ENCODE results near the gene PAN2. TPM values are rescaled to one million over a fixed set of nuclear protein-coding genes. Genes with fewer than 3 reads are reported as not detected.
"Not testable (repeated sequence)": the region's sequence is repeated elsewhere in the genome, so short reads cannot be mapped to it uniquely, and the experiment has no call there.

The PAN2 gene
- total RNA-seq, 1 donor from 2014 or later, result 10.6 TPM

DNA sequence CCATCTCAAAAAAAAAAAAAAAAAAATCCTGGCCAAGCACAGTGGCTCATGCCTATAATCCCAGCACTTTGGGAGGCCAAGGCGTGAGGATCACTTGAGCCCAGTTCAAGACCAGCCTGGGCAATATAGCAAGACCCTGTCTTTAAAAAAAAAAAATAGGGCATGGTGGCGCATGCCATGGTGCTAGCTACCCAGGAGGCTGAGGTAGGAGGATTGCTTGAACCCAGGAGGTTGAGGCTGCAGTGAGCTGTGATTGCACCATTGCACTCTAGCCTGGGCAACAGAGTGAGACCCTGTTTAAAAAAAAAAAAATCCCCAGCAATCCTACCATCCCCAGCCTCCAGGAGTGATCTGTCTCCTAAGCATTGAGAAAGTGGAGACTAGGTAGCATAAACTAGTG lies 8.5 kb upstream of the PAN2 start:
- DNase-seq (ENCODE audit: low read depth, low spot score), result not testable (repeated sequence)

DNA sequence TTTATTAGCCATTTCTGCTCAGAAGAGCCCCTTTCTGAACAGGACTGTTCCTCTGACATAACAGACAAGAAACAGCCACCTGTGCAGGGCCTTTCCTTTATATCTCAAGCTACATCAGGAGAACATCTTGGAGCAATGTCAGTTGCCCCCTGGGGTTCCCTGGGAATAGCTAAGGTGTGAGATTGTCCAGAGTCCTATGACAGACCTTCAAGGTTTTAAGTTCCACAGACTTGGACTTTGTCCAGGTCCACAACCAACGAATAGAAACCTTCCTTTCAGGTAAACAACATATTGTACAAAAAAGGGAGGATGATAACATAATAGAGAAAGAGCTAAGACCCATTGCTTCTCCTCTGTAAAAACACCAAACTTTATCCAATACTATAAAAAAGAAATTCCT lies 7.8 kb upstream of the PAN2 start:
- DNase-seq (ENCODE audit: low read depth, low spot score), result no peak

DNA sequence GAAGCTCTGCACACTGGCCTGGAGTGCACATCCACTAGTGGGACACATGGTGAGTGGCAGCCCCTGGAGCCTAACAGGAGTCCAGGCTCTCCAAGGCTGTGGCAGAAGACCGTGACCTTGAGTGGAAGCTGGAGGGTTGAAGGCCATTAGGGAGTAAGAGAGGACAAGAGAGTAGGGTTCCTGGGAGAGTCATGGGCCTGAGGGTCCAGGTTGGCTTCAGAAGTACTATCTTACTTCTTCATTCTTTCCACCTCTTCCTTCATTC lies 5.3 kb upstream of the PAN2 start:
- DNase-seq (ENCODE audit: low read depth, low spot score), result no peak

DNA sequence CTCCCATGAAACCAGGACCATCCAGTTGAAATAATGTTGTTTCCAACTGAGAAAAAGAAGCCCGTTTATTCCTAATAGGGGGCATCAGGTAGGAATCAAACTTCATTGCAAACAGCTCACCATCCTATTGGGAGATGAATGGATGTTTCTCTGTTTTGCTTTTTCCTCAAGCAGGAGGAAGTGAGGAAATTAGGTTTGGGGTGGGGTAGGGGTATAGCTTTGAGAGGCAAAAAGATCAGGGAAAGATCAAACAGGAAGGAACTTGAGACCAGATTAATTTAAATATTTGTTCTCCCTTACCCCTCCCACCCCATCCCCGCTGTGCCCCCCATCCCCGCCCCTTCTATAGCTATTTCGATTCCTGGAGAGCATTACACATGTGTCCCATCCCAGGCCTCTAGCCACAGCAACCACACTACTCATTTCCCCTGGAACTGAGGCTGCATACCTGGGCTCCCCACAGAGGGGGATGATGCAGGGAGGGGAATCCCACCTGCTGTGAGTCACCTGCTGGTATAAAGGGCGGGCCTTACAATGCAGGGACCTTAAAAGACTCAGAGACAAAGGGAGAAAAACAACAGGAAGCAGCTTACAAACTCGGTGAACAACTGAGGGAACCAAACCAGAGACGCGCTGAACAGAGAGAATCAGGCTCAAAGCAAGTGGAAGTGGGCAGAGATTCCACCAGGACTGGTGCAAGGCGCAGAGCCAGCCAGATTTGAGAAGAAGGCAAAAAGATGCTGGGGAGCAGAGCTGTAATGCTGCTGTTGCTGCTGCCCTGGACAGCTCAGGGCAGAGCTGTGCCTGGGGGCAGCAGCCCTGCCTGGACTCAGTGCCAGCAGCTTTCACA lies 4.7 kb upstream of the PAN2 start, which contains the start of gene IL23A:
Gene IL23A, plus strand, starts transcription at position 577 of the 850 bp plus-strand sequence. Its CDS starts 161 bp downstream, at position 738.
- DNase-seq (ENCODE audit: low read depth, low spot score), result no peak

DNA sequence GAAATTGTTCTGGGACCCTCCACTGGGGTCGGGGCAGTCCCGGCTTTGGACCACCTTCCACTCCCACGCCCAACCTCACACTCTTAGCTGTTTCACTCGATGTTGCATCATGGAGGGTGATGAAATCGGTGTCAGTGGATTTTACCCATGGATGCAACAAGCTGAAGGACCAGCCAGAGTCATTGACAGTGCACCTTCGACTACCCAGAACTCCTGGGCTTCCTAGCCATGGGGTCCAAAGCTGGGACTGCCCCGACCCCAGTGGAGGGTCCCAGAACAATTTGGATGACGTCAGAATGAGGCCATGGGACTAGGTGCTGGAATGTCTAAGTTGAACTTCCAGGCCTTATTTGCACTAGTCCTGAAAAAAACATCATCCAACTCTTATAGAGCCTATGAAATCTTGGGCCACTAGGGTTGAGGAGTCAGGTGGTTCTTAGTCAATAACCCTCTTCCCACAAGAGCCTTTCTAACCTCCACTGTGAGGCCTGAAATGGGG lies 4.0 kb upstream of the PAN2 start:
- DNase-seq (ENCODE audit: low read depth, low spot score), result no peak

DNA sequence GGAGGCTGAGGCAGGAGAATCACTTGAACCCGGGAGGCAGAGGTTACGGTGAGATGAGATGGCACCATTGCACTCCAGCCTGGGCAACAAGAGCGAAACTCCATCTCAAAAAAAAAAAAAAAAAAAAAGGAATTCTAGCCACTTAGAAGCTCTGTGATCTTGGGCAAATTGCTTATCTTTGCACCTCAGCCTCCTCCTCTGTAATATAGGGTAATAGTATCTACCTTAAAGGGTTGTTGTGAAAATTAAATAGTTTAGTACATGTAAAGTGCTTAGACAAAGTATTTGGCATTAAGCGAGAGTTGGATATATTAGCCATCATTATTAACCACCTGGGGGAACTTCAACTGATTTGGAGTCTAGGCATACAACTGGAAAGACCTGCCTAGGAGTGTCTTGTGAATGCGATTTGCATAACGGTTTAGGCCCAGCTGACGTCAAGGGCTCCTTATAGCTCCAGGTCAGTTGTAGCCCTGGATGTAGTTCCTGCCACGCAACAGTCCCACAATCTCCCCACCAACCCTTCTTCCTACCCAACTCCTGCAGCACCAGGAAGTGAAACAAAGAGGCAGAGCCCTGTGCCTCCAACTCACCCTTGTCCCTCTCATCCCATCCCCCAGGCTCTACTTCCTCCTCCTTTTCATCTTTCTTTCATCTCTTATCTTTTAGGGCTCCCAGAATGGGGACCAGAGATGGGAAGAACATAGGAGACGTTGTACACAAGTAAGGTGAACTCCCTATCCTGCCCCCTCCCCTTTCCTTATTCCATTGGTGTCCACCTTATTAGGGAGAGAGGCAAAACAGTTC lies 2.8 kb upstream of the PAN2 start:
- no peak for DNase-seq (ENCODE audit: low read depth, low spot score)

DNA sequence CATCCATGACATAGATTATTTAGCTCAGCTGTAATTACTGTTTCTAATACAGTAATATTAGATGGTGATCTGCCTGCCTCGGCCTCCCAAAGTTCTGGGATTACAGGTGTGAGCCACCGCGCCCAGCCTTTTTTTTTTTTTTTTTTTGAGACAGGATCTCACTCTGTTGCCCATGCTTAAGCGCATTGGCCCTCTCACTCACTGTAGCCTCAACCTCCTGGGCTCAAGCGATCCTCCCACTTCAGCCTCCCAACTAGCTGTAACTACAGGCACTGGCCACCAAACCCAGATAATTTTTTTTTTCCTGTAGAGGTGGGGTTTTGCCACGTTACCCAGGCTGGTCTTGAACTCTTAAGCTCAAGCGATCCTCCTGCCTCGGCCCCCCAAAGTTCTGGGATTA lies 1.7 kb upstream of the PAN2 start:
- not testable (repeated sequence) for DNase-seq (ENCODE audit: low read depth, low spot score)

DNA sequence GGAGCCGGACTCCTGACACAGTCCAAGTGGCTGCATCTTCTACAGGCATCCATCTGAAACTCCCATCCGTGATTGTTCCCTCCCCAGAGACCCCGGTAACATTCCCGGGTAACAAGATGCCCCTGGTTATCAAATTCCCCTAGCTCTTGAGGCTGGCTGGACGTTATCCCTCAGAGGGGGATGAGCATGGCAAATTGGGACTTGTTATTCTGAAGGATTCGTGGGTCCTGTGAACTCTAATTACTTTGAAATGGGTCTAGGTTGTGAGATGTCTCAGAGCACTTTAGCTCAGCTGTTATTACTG lies 642 bp upstream of the PAN2 start:
- no peak for DNase-seq (ENCODE audit: low read depth, low spot score)

DNA sequence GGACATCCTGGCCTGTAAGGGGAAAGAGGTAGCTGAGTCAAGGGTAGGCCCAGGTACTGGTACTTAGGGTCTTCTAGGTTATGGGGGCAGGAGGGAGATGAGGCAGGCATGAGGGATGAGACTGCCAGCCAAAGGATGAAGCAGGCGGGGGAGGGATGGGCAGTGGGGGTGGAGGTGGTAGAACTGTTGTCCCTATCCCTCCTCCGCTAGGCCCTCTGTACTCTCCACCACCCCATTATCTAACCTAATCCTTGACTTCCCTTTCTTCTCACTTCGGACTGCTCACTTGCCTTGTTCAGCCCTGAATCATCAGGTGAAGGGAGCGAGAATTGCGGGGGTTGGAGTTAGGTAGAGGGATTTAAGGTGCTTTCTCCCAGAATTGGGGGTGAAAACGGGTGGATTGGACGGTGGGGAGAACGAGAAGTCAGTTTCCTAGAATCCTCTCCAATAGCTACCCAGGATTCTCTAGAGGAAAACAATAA lies 562 bp downstream of the PAN2 start:
- no peak for DNase-seq (ENCODE audit: low read depth, low spot score)

DNA sequence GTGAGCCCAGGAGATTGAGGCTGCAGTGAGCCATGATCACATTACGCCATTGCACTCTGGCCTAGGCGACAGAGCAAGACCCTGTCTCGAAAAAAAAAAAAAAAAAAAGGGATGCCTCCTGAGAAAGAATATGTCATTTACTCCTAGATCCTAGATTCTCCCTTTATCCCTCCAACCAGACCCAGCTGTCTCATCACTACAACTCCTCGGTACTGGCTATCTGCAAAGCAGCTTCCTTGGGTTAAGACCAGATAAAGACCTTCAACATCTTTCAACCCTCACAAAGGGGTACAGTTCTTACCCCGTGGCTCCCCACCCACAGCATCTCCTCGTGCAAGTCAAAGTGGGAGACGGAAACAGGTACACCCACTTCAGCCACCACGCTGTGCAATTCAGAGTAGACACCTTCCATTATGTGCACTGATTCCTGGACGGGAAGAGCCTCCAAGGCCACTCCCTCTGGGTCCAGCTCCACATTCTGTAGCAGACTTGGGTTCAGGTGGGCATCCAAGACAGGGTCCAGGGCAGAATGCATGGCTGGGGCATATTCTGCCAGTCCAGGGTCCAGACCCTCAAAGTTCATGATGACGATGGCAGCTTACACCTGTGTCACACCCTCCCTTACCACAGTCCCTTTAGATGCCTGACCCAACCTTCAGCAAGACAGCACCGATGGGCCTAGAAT lies 1.1 kb downstream of the PAN2 start:
- DNase-seq (ENCODE audit: low read depth, low spot score), result no peak

DNA sequence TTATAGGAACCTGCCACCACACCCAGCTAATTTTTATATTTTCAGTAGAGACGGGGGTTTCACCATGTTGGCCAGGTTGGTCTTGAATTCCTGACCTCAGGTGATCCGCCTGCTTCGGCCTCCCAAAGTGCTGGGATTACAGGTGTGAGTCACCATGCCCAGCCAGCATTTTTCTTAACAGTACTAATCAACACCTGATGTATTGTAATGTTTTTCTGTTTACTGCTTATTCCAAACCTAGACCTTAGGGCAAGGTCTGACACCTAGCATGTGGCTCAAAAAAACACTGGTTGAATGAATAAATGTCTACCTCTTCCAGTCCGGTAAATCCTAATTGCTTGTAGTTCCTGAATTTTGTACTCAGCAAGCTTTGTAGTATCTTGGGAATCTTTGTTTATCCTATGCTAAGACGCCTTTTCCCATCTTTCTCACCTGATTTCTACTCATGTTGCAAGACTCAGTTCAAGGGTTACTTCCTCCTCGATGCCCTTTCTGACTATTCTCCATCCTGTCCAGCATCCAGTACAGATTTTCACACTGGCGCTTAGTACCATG lies 2.8 kb downstream of the PAN2 start:
- no peak for DNase-seq (ENCODE audit: low read depth, low spot score)

DNA sequence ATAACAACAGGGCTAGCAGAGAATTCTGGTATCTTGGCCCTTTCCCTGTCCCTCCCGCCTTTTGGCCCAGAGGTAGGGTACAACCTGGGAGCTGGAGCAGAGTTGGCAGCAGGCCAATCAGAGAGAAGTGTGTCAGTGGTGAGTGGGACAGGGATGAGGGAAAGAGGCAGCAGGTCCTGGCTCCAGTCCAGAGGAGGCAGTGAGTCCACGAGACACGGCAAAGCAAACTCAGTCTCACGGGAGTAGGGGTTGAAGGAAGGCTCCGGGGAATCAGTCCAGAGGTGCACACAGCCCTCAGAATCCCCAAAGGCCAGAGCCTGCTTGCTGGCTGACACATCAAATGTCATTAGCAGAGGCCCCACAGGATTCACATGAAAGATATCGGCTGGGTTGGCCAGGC lies 7.3 kb downstream of the PAN2 start:
- no peak for DNase-seq (ENCODE audit: low read depth, low spot score)

DNA sequence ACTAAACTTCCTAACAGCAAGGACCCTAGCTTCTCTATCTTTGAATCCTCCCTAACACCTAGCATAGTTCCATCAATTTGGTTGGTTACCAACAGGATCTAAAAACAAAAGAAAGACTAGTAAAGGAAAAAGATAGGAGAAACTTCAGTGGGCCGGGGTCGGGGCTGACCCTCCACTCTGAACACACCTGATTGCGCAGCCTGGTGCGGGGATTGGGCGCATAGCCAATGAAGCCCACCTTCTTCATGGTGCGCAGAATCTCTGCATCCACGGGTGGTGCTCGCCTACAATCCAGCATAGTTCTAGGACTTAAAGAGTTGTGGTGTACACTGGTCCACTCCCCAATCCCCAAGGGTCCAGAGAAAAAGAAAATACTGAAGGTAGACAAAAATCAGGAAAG lies 7.7 kb downstream of the PAN2 start:
- DNase-seq (ENCODE audit: low read depth, low spot score), result no peak

DNA sequence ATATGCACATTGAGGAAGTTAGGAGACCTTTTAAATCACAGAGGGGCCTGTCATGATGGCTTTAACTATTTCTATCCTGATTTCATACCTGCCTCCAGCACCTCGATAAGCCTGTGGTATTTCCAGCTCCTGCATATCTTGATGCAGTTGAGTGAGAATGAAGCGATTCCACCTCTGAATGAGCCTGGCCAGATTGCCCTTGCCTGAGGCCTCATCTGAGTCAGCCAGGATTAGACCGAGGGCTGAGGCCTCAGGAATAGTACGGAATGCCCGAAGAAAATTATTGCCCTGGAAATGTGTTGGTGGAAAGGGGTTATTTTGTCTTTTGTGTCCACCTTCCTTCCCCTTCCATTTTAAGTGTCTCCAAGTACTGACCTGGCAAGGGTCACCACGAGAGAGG lies 9.6 kb downstream of the PAN2 start:
- DNase-seq (ENCODE audit: low read depth, low spot score), result no peak

DNA sequence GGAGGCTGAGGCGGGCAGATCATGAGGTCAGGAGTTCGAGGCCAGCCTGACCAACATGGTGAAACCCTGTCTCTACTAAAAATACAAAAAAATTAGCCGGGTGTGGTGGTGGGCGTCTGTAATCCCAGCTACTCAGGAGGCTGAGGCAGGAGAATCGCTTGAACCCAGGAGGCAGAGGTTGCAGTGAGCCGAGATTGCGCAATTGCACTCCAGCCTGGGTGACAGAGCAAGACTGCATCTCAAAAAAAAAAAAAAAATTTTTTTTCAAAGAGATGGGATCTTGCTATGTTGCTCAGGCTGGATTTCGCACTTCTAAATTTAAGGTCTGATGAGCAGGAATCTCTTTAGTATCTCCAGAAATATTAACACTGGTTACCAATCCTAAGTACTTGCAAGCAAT lies 12.2 kb downstream of the PAN2 start:
- DNase-seq (ENCODE audit: low read depth, low spot score), result not testable (repeated sequence)

DNA sequence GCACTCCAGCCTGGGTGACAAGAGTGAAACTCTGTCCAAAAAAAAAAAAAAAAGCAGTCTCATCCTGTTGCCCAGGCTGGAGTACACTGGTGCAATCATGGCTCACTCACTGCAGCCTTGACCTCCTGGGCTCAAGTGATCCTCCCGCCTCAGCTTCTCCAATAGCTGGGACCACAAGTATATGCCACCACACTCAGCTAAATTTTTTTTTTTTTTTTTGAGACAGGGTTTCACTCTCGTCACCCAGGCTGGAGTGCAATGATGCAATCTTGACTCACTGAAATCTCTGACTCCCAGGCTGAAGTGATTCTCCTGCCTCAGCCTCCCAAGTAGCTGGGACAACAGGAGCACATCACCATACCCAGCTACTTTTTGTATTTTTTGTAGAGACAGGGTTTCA lies 12.8 kb downstream of the PAN2 start:
- DNase-seq (ENCODE audit: low read depth, low spot score), result no peak

DNA sequence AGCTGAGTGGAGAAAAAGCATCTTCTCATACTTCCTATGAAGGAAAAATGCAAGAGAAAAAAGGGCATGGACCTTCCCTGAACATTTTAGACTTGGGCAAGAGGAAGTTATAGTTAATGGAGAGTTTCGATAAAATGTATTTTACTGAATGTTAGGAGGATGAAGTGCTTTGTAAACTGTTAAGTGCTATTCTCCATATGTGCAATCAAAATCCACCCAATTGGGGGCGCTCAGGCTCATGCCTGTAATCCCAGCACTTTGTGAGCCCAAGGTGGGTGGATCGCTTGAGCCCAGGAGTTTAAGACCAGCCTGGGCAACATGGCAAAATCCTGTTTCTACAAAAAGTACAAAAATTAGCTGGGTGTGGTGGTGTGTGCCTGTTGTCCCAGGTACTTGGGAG lies 16.1 kb downstream of the PAN2 start:
- no peak for DNase-seq (ENCODE audit: low read depth, low spot score)

DNA sequence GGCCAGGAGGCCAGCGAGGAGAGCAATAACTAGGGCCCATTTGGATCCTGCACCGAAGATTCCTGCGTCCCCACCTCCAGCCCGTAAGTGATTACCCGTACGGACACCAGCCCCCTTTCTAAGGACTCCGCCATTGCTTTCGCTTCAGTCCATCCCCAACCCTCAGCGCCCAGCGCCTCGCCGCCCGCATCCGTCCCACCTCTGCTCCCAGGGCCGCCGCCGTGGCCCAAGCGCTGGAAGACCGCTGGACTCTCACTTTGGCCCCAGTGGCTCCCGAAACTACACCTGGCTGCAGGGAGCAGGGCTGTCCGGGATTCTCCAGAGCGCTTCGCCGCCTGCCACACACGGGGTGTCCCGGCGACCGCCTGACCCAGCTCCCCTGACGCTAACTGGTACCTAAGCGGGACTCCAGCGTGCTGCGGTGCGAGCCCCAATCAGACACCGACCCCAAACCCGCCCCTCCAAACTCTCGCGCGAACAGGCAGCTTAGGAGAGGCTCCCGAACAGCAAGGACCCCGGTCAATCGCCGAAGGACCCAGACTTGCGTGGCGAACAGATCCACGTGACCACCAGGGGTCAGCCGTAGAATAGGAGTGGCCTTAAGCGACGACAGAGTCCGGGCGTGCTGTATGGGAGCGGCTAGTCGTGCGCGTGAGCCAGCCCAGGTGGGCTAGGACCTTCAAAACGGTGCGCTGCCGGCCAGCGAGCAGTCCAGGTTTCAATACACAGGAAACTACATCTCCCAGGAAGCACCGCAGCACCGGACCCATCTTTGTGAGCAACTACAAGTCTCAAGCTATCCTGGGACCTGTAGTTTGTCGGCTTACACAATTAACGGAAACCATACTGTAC lies 18.0 kb downstream of the PAN2 start, which contains the start of gene CNPY2:
Gene CNPY2, minus strand, starts transcription at position 367 of the 852 bp plus-strand sequence. CDS start 771 bp downstream, outside the sequence.
- DNase-seq (ENCODE audit: low read depth, low spot score), result peak; percentile 90

DNA sequence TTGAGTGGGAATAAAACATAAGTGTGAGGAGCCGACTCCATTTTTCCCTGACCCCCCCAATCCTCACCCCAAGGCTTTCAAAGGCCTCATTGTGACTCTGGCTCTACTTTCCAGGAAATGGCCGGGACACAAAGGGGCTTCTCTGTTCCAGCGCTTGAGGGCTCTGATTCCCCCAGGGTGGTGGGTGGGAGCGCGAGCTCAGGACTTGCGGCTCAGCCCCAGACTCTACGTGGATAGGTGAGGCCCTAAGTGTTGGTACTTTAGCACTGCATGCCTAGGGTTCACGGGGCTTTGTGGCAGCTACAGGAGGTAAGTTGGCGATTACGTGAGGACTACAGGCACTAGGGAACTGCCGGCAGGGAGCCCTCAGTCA lies 18.6 kb downstream of the PAN2 start:
- DNase-seq (ENCODE audit: low read depth, low spot score), result no peak

DNA sequence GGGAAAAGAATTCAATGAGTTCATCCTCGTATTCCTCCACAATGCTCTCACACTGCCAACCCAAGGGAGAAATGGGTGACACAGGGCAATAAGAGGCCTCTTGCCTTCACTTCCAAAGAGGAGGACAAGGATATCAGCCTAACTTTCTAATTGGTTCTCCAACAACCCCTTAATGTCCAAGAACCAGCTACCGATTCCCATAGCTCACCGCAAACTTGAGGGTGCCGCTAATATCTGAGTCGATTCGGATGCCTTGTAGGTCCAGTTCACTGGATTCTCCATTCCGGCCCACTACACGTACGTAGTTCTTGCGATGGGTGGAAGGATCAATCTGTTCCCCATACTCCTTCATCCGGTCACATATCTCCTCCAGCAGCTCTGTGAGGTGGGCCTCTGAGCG lies 22.8 kb downstream of the PAN2 start:
- no peak for DNase-seq (ENCODE audit: low read depth, low spot score)

DNA sequence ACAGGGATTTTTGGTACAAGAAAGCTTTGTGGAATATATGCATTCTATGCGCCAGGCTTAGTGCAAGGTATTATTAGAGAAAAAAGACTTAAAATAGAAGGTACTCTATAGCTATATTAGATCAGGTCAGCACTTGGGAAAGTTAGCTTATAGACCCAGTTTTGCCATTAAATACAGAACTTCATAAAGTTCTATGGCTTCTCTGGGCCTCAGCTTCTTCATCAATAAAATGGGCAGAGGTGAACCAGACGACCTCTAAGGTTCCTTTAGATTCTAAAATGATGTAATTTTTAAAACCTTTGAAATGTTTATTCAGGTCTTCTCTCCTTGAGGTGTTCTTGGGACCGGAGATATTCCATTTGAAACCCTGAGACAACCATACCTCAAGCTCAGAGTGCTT lies 25.1 kb downstream of the PAN2 start:
- no peak for DNase-seq (ENCODE audit: low read depth, low spot score)
